Stomach smooth muscle (tissue), 2 donors: Measurements from ENCODE around the gene GRHL3.

Experiments
- H3K27ac ChIP-seq: one replicate; pipeline ENCODE4 v1.7.0; 2013; ENCODE audit warnings: mild to moderate bottlenecking, low read length, inconsistent platforms
- H3K27me3 ChIP-seq, 2 donors: one replicate each; pipeline ENCODE4 v1.7.0; 2013; ENCODE audit warnings: low read length in 2 of 2; ENCODE audit not compliant: insufficient read depth in 2 of 2, control insufficient read depth in 1 of 2
- H3K36me3 ChIP-seq, 2 donors: one replicate each; pipeline ENCODE4 v1.7.0; 2013; ENCODE audit warnings: low read length in 2 of 2; ENCODE audit not compliant: control insufficient read depth in 2 of 2, insufficient read depth in 2 of 2
- H3K4me1 ChIP-seq: one replicate; pipeline ENCODE4 v1.7.0; 2013; ENCODE audit warnings: low read length; ENCODE audit not compliant: control insufficient read depth, insufficient read depth
- H3K4me3 ChIP-seq, 2 donors: one replicate each; pipeline ENCODE4 v1.7.0; 2013; ENCODE audit warnings: low read length in 2 of 2
- H3K9ac ChIP-seq, 2 donors: one replicate each; pipeline ENCODE4 v1.7.0; 2013; ENCODE audit warnings: low read length in 2 of 2, mild to moderate bottlenecking in 1 of 2
- H3K9me3 ChIP-seq, 2 donors: one replicate each; pipeline ENCODE4 v1.7.0; 2013; ENCODE audit warnings: low read length in 2 of 2; ENCODE audit not compliant: control insufficient read depth in 2 of 2
- donor health status: healthy.
- donor health status: Pancreatic carcinoma.

The GRHL3 gene

DNA sequence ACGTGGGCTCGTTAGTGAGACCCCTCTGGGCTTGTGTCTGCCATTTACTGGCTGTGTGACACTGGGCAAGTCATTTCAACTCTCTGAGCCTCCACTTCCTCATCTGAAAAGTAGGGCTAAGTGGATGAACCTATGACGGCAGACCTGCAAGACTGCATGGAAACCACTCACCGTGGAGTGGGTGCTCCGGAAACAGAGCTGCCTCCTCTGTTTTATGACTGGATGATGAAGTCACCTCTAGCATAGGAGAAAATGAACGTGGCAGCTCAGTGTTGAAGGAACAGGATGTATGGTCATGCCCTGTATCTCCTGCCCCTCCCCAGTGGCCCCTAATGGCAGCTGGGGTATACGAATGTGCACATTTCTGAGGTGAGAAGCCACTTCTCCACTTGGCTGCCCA lies 53.9 kb downstream of the GRHL3 start:
- no peaks in the 10 kb centered on the region for H3K4me1 ChIP-seq
- peaks cover 3 to 7% of the 10 kb centered on the region in 2 donors for H3K36me3 ChIP-seq
- no peaks in the 10 kb centered on the region for H3K27me3 ChIP-seq
- H3K27ac ChIP-seq = no peak overlapping the region
- H3K9me3 ChIP-seq = no peaks in the 10 kb centered on the region
- H3K4me3 ChIP-seq = no peak overlapping the region
- H3K9ac ChIP-seq = no peak overlapping the region

DNA sequence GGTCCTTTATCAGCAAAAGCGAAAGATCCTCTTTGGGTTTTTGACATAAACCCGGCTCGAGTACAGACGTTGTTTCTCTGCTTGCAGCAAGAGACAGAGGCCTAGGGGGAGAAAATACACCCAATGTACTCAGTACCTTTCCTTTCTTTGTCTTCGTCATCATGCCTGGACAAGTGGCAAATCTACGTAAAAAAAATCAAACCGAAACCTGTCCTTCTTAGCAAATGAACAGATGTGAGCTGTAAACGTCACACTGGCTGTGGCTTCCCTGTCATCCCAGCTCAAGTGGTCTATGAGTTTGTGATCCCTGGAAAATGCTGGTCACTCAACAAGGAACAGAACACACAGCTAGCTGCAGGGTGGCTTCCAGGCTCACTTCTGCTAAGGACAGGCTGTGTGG lies 54.6 kb downstream of the GRHL3 start:
- no peak overlapping the region for H3K27ac ChIP-seq
- no peaks in the 10 kb centered on the region for H3K4me1 ChIP-seq
- no peaks in the 10 kb centered on the region for H3K9me3 ChIP-seq
- no peak overlapping the region for H3K4me3 ChIP-seq
- H3K36me3 ChIP-seq = peaks cover 3 to 6% of the 10 kb centered on the region in 2 donors
- no peak overlapping the region for H3K9ac ChIP-seq
- no peaks in the 10 kb centered on the region for H3K27me3 ChIP-seq

- peaks cover 2 to 11% of the 10 kb centered on the region in 2 donors for H3K36me3 ChIP-seq
- no peaks in the 10 kb centered on the region for H3K27me3 ChIP-seq
- H3K27ac ChIP-seq = no peak overlapping the region
- H3K9me3 ChIP-seq = no peaks in the 10 kb centered on the region
- no peak overlapping the region for H3K4me3 ChIP-seq
- H3K9ac ChIP-seq = no peak overlapping the region
- H3K4me1 ChIP-seq = no peaks in the 10 kb centered on the region
Observed at GRCh38 chr1:24374891-24375786, 56.0 kb downstream of the GRHL3 start.

- H3K27ac ChIP-seq = no peak overlapping the region
- no peaks in the 10 kb centered on the region for H3K27me3 ChIP-seq
- no peak overlapping the region for H3K9ac ChIP-seq
- H3K4me1 ChIP-seq = no peaks in the 10 kb centered on the region
- no peaks in the 10 kb centered on the region for H3K9me3 ChIP-seq
- H3K36me3 ChIP-seq = peaks cover 12 to 18% of the 10 kb centered on the region in 2 donors
- no peak overlapping the region for H3K4me3 ChIP-seq
Observed at GRCh38 chr1:24379733-24380315, 60.7 kb downstream of the GRHL3 start.

DNA sequence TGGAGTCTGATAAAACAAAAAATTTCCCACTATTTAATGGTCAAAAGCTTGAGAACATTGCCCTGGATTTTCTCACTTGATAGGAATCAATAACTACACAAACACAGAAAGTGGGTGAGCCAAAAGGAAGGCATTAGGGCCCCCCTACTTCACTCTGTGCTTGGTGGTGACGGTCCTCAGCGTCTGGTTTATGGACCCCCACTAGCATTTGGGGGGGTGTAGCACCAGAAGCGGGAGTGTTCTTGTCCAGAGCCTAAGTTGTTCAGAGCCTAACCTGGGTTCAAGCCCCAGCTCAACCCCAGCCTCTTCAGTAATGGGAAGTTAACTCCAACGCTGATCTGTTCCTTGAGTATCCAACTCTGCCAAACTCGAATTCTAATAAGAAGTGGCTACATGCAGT lies 61.4 kb downstream of the GRHL3 start:
- Histone ChIP-seq H3K36me3 (peaks cover 12 to 15% of the 10 kb centered on the region in 2 donors), H3K27me3 (no peaks in the 10 kb centered on the region), H3K9me3 (no peaks in the 10 kb centered on the region), H3K27ac (no peak overlapping the region), H3K4me1 (no peaks in the 10 kb centered on the region), H3K4me3 (no peak overlapping the region), H3K9ac (no peak overlapping the region)

GRCh38 chr1:24381256-24381655 lies 62.1 kb downstream of the GRHL3 start:
- Histone ChIP-seq H3K27me3 (no peaks in the 10 kb centered on the region), H3K36me3 (peaks cover 12 to 15% of the 10 kb centered on the region in 2 donors), H3K9me3 (no peaks in the 10 kb centered on the region), H3K27ac (no peak overlapping the region), H3K4me1 (no peaks in the 10 kb centered on the region), H3K9ac (no peak overlapping the region), H3K4me3 (no peak overlapping the region)

GRCh38 chr1:24382165-24382577 lies 63.0 kb downstream of the GRHL3 start:
- Histone ChIP-seq H3K9ac (no peak overlapping the region), H3K27ac (no peak overlapping the region), H3K9me3 (no peaks in the 10 kb centered on the region), H3K4me1 (no peaks in the 10 kb centered on the region), H3K27me3 (no peaks in the 10 kb centered on the region), H3K4me3 (no peak overlapping the region), H3K36me3 (peaks cover 12 to 18% of the 10 kb centered on the region in 2 donors)

DNA sequence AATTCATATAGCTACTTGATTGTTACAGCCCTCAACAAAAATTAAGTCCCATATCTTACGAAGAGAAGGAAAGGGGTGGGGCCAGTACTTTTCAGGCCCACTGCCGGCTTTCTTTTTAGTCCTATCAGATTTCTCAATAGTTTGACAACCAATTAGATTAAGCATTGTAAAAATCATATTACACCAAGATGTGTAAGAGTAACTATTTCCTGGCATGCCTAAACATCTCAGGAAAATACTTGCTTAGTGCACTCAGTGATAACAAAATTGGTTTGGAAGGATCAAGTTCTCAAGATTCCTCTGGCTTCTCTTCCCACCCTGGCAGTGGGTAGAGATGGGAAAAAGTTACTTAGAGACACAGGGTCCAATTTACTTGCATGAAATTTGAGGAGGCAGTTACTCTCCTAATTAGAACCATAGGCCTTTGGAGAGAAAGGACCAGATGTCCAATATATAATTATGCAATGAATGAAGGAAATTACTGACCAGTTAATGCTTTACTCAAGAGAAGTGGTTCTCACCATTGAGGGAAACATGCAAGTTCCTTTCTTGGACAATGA lies 64.3 kb downstream of the GRHL3 start:
- Histone ChIP-seq H3K27ac (no peak overlapping the region), H3K36me3 (peaks cover 12 to 23% of the 10 kb centered on the region in 2 donors)

DNA sequence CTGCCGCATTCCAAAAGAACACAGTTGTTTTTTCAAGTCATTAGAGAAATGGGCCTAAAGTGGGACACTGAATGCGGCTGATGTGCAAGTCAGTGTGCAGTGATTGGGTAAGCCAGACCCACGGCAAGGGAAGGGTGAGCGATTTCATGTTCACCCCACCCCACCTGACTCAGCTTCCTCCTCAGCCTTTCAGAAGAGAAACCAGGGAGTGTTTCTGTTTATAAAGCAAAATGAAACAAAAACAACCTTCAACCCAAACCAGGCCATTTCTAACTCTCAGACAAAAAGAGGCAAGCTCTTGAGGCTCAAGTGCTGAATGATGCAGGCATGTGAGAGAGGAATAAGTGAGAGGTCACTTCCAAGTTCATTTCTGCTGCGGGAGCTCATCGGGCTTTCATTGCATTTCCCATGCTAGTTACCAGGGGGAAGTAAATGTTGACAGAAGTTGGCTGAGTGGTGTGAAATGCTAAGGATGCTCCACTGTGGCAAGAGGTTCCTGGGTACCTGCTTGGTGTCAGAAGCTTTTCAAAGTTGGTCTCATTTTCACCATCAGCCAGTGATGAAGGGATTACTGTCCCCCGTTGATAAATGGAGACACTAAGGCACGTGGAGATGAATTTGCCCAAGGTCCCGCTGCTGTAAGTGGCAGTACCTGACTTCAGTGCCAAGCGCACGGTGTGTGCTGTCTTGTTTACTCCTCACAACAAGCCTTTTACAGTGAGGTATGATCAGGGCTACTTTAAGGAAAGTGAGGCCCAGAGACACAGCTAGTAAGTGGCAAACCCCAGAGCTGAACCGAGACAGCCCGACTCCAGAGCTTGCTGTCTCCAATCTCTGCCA lies 65.3 kb downstream of the GRHL3 start:
- no peak overlapping the region for H3K9ac ChIP-seq
- H3K9me3 ChIP-seq = no peaks in the 10 kb centered on the region
- no peak overlapping the region for H3K4me3 ChIP-seq
- H3K27ac ChIP-seq = no peak overlapping the region
- H3K36me3 ChIP-seq = peaks cover 9 to 17% of the 10 kb centered on the region in 2 donors
- H3K27me3 ChIP-seq = no peaks in the 10 kb centered on the region
- H3K4me1 ChIP-seq = no peaks in the 10 kb centered on the region

More for the DNA sequence above, 64.3 kb downstream of the GRHL3 start:
- Histone ChIP-seq H3K9me3 (no peaks in the 10 kb centered on the region), H3K27me3 (no peaks in the 10 kb centered on the region), H3K4me1 (no peaks in the 10 kb centered on the region), H3K4me3 (no peak overlapping the region), H3K9ac (no peak overlapping the region)

GRCh38 chr1:24385160-24385940 lies 66.2 kb downstream of the GRHL3 start:
- Histone ChIP-seq H3K4me3 (no peak overlapping the region), H3K9ac (no peak overlapping the region), H3K27me3 (no peaks in the 10 kb centered on the region), H3K27ac (no peak overlapping the region), H3K9me3 (no peaks in the 10 kb centered on the region), H3K4me1 (no peaks in the 10 kb centered on the region), H3K36me3 (peaks cover 9 to 17% of the 10 kb centered on the region in 2 donors)
